NCI-H2107 (cell line): ENCODE results near the gene RHBDF2.

ENCODE experiments used
- DNase-seq: peaks from one replicate; lab custom pipeline; 2025; lab: John Stamatoyannopoulos, UW

Gene RHBDF2

GRCh38 chr17:76459674-76460073 lies 41.5 kb downstream of the RHBDF2 start:
- DNase-seq = no peak

- DNase-seq = no peak
Measured at GRCh38 chr17:76458580-76459490, 42.4 kb downstream of the RHBDF2 start.

GRCh38 chr17:76453431-76453743 lies 47.8 kb downstream of the RHBDF2 start:
- no peak for DNase-seq

- DNase-seq = peak; percentile 78
Measured at GRCh38 chr17:76452660-76453430, 48.4 kb downstream of the RHBDF2 start, which contains the start of gene UBE2O. Gene UBE2O (minus strand): TSS chr17:76453152. CDS start chr17:76453141, 11 bp downstream.

GRCh38 chr17:76452127-76452659 lies 49.0 kb downstream of the RHBDF2 start:
- no peak for DNase-seq

GRCh38 chr17:76451506-76451905 lies 49.7 kb downstream of the RHBDF2 start:
- DNase-seq = no peak

GRCh38 chr17:76449126-76449525 lies 52.1 kb downstream of the RHBDF2 start:
- no peak for DNase-seq

- no peak for DNase-seq
Measured at GRCh38 chr17:76447931-76448652, 53.1 kb downstream of the RHBDF2 start.

- DNase-seq = no peak
Measured at GRCh38 chr17:76446449-76447231, 54.6 kb downstream of the RHBDF2 start.

- DNase-seq = no peak
Measured at GRCh38 chr17:76445697-76446448, 55.4 kb downstream of the RHBDF2 start.

- no peak for DNase-seq
Measured at GRCh38 chr17:76444518-76445311, 56.5 kb downstream of the RHBDF2 start.

GRCh38 chr17:76442341-76443338 lies 58.6 kb downstream of the RHBDF2 start:
- DNase-seq = no peak

- no peak for DNase-seq
Measured at GRCh38 chr17:76441686-76442340, 59.4 kb downstream of the RHBDF2 start.

GRCh38 chr17:76440751-76441362 lies 60.4 kb downstream of the RHBDF2 start:
- DNase-seq = no peak

- no peak for DNase-seq
Measured at GRCh38 chr17:76439314-76439928, 61.8 kb downstream of the RHBDF2 start.

- no peak for DNase-seq
Measured at GRCh38 chr17:76438906-76439305, 62.3 kb downstream of the RHBDF2 start.
